ENCODE data around the gene FGD4. TPM values are rescaled to one million over a fixed set of nuclear protein-coding genes. Genes with fewer than 3 reads are reported as not detected.

The FGD4 gene
- total and polyA plus RNA-seq, 9 of the 15 experiments (the other 6 are each of a cell fraction or from before 2014, with no cell fraction given) = 0.05 to 0.51 (median 0.27) TPM

- TF ChIP-seq ZBTB40 (IDR thresholded peaks at IDR 0.05) = peak; percentile 28; the same call in 1 of the 2 replicates
- TF ChIP-seq ZBTB40 (CRISPR knock-in tag; IDR thresholded peaks at IDR 0.05) = no peak
- no peak for TF ChIP-seq DMBX1 (CRISPR knock-in tag; IDR thresholded peaks at IDR 0.05; ENCODE audit: borderline replicate concordance)
- TF ChIP-seq RBM22 (IDR thresholded peaks at IDR 0.05; ENCODE audit: low read depth, low read length, poor library complexity, severe bottlenecking) = no peak
- no peak for TF ChIP-seq KAT2B (IDR thresholded peaks at IDR 0.05; ENCODE audit: low read depth, low read length)
- TF ChIP-seq XRCC3 (IDR thresholded peaks at IDR 0.05) = no peak
- no peak; the same call in 1 of the 2 replicates for TF ChIP-seq PML (IDR thresholded peaks at IDR 0.05; ENCODE audit: low read length)
- TF ChIP-seq SIN3B (IDR thresholded peaks at IDR 0.05; ENCODE audit: low read depth) = peak; percentile 61; the same call in 1 of the 2 replicates
- TF ChIP-seq TFAM (CRISPR knock-in tag; conservative IDR thresholded peaks at IDR 0.05) = no peak
- no peak for TF ChIP-seq KLF1 (tag; IDR thresholded peaks at IDR 0.05)
- TF ChIP-seq BMI1 (IDR thresholded peaks at IDR 0.05; ENCODE audit: low read length) = no peak
- TF ChIP-seq MECOM (CRISPR knock-in tag; IDR thresholded peaks at IDR 0.05) = no peak
- no peak for TF ChIP-seq U2AF2 (optimal IDR thresholded peaks at IDR 0.05; ENCODE audit: low read depth, low read length)
- no peak for TF ChIP-seq ZNF384 (IDR thresholded peaks at IDR 0.05; ENCODE audit: low read depth, low read length)
- TF ChIP-seq SNRNP70 (optimal IDR thresholded peaks at IDR 0.05; ENCODE audit: low read depth, low read length) = no peak
- no peak for TF ChIP-seq TEAD2 (tag; IDR thresholded peaks at IDR 0.05)
- peak; percentile 77; the same call in 1 of the 2 replicates for TF ChIP-seq POLR2AphosphoS5 (IDR thresholded peaks at IDR 0.05; ENCODE audit: control insufficient read depth, insufficient read depth, low read depth, low read length)
- TF ChIP-seq CREM (IDR thresholded peaks at IDR 0.05; ENCODE audit: low read depth) = peak; percentile 86
- no peak; a peak in 1 of 4 replicates for TF ChIP-seq RCOR1 (IDR thresholded peaks at IDR 0.05; ENCODE audit: borderline replicate concordance in 1 of 2, low read depth in 2 of 2, low read length in 2 of 2)
- TF ChIP-seq MAZ (CRISPR knock-in tag; conservative IDR thresholded peaks at IDR 0.05 in 1 of 2, IDR thresholded peaks at IDR 0.05 in 1 of 2) = peak; percentile 80 to 91
- no peak for TF ChIP-seq RFX7 (CRISPR knock-in tag; IDR thresholded peaks at IDR 0.05)
Measured at GRCh38 chr12:32679091-32679919, 279.9 kb downstream of the FGD4 start, which contains the start of gene DNM1L (continued).

Data from K562 (cell line).